Spleen (tissue), 11 donors: ENCODE data around the gene XRCC3. TPM values are rescaled to one million over a fixed set of nuclear protein-coding genes. Genes with fewer than 3 reads are reported as not detected.

Source experiments
- DNase-seq: peaks from one replicate; pipeline ENCODE4 v3.0.0-alpha.2; 2020
- H3K27ac ChIP-seq, 8 donors: fragments of 200-600 bp; sonication (generic) in 7 of 8; 1 replicate in 4 of 8; 2 replicates in 4 of 8; pipeline versions ENCODE4 v1.5.0 to v1.8.0; 2016 to 2021; ENCODE audit warnings: inconsistent platforms in 4 of 8, mild to moderate bottlenecking in 4 of 8, moderate library complexity in 1 of 8
- H3K27me3 ChIP-seq, 7 donors: fragments of 200-600 bp; sonication (generic) in 6 of 7; replicated peaks in 1 of 7; 1 replicate in 4 of 7; 2 replicates in 3 of 7; pipeline versions ENCODE4 v1.5.0 to v1.8.0; 2016 to 2021; ENCODE audit warnings: inconsistent platforms in 3 of 7, mild to moderate bottlenecking in 1 of 7
- H3K36me3 ChIP-seq, 6 donors: fragments of 200-600 bp; sonication (generic) in 5 of 6; 1 replicate in 4 of 6; 2 replicates in 2 of 6; pipeline versions ENCODE4 v1.5.0 to v1.8.0; 2016 to 2021; ENCODE audit warnings: inconsistent platforms in 2 of 6
- H3K4me1 ChIP-seq, 6 donors: fragments of 200-600 bp; sonication (generic) in 5 of 6; 1 replicate in 3 of 6; 2 replicates in 3 of 6; pipeline versions ENCODE4 v1.5.0 to v1.8.0; 2016 to 2021; ENCODE audit warnings: inconsistent platforms in 3 of 6
- H3K4me3 ChIP-seq, 8 donors: fragments of 200-600 bp; sonication (generic) in 7 of 8; 1 replicate in 4 of 8; 2 replicates in 4 of 8; pipeline versions ENCODE4 v1.5.0 to v1.8.0; 2016 to 2021; ENCODE audit warnings: inconsistent platforms in 4 of 8, mild to moderate bottlenecking in 4 of 8, moderate library complexity in 2 of 8
- H3K9me3 ChIP-seq, 8 donors: fragments of 200-600 bp; sonication (generic) in 7 of 8; 1 replicate in 4 of 8; 2 replicates in 4 of 8; pipeline versions ENCODE4 v1.5.0 to v1.8.0; 2016 to 2021; ENCODE audit warnings: inconsistent platforms in 4 of 8
- CTCF ChIP-seq, 11 experiments: fragments of 200-600 bp in 7 of 11; fragments of 450-650 bp in 4 of 11; sonication (generic) in 4 of 11; IDR thresholded peaks in 8 of 11; conservative IDR thresholded peaks in 3 of 11; 1 replicate in 7 of 11; 2 replicates in 4 of 11; pipeline versions ENCODE4 v1.4.0 to v1.8.0; 2016 to 2021; ENCODE audit warnings: antibody characterized with exemption in 11 of 11, inconsistent platforms in 4 of 11, mild to moderate bottlenecking in 1 of 11
- POLR2A ChIP-seq, 3 donors: fragments of 450-650 bp; IDR thresholded peaks; one replicate each; pipeline ENCODE4 v1.5.1; 2017; ENCODE audit warnings: antibody characterized with exemption in 3 of 3, mild to moderate bottlenecking in 1 of 3
- POLR2AphosphoS5 ChIP-seq, 3 donors: sonication (generic); formaldehyde crosslinking; IDR thresholded peaks; one replicate each; pipeline ENCODE4 v1.5.1; 2017; ENCODE audit warnings: antibody characterized with exemption in 3 of 3
- WGBS, 5 donors: extraction: QIAGEN DNeasy Blood & Tissue Kit in 3 of 5; methylation state at CpG; one replicate each; pipeline versions ENCODE4 v1.1.5 to v1.1.7; 2013 to 2018; 5-methylcytosine and 5-hydroxymethylcytosine counted together
- intact Hi-C: fragments of 100-400 bp; cut with DNase I; formaldehyde crosslinking; loops from one replicate; pipeline ENCODE4 v1.15.0; 2023; ENCODE audit warnings: low total_unique reads
- polyA plus RNA-seq, 3 donors: library from polyadenylated mRNA; stranded (reverse); fragments of 200-250 nt; gene quantifications; one replicate each; pipeline ENCODE4 v1.2.1, GENCODE V29; 2013
- total RNA-seq, 7 donors: library from RNA; depleted of rRNA in 3 of 7; stranded (reverse); fragments of >200 nt in 3 of 7; fragmentation: NEBNext Ultra II Directional in 4 of 7; extraction: Animal tissue kit (Norgen Biotek cat#: 25700) in 4 of 7; gene quantifications; one replicate each; pipeline versions ENCODE4 v1.1.0 to v1.2.1, GENCODE V29; 2016 to 2021
- donor health status: healthy with polysubstance abuse.
- donor health status: DM: no; HTN: no; CAD: no; lungs with moderate emphysema.
- donor health status: DM: no; HTN: no; CAD: no.
- donor health status: Bipolar disorder and iron deficiency.
- donor health status: healthy.
- donor health status: DM: no; HTN: no; CAD: no.
- donor health status: DM: yes; HTN: yes; CAD: no.

The XRCC3 gene
- total and polyA plus RNA-seq, 10 donors, result 5.9 to 20.4 (median 14.3) TPM

GRCh38 chr14:103688906-103689902 is 26.0 kb downstream of the XRCC3 start:
- 52 to 79% (median 65%) methylated on average over 16 of the region's 16 CpGs for WGBS, 5 donors
- intact Hi-C loops, result loop anchor here (10.0 kb wide), 1 partner anchor 114 kb away; no protein-coding TSS in a partner anchor
- Histone ChIP-seq H3K4me1 (peaks cover 24 to 87% (median 51%) of the 10 kb centered on the region in 6 donors), H3K36me3 (peaks cover 3 to 99% (median 62%) of the 10 kb centered on the region in 6 donors), H3K4me3 (peak overlapping the region in 1 of 8 donors; percentile 44), H3K9me3 (no peaks in the 10 kb centered on the region), H3K27me3 (no peaks in the 10 kb centered on the region), H3K27ac (peak overlapping the region in 7 of 8 donors; percentile 4 to 78 (median 72))
- TF ChIP-seq POLR2AphosphoS5 (IDR thresholded peaks at IDR 0.05) (peak in 2 of 3 donors; percentile 58 to 65), POLR2A (IDR thresholded peaks at IDR 0.05) (no peak)
- peak; percentile 84 for DNase-seq

GRCh38 chr14:103688441-103688840 is 26.8 kb downstream of the XRCC3 start:
- WGBS, 5 donors, result 86 to 97% (median 94%) methylated on average over 5 of the region's 5 CpGs
- no peak for DNase-seq
- Histone ChIP-seq H3K4me3 (no peak overlapping the region), H3K9me3 (no peaks in the 10 kb centered on the region), H3K36me3 (peaks cover 3 to 99% (median 61%) of the 10 kb centered on the region in 6 donors), H3K4me1 (peaks cover 24 to 80% (median 51%) of the 10 kb centered on the region in 6 donors), H3K27ac (peak overlapping the region in 6 of 8 donors; percentile 15 to 78 (median 73)), H3K27me3 (no peaks in the 10 kb centered on the region)
- intact Hi-C loops, result loop anchor here (10.0 kb wide), 1 partner anchor 114 kb away; no protein-coding TSS in a partner anchor
- TF ChIP-seq POLR2AphosphoS5 (IDR thresholded peaks at IDR 0.05) (no peak), POLR2A (IDR thresholded peaks at IDR 0.05) (no peak), CTCF (IDR thresholded peaks at IDR 0.05 in 8 of 11, conservative IDR thresholded peaks at IDR 0.05 in 3 of 11) (no peak)

GRCh38 chr14:103687712-103688111 is 27.5 kb downstream of the XRCC3 start:
- intact Hi-C loops, result loop anchor here (10.0 kb wide), 1 partner anchor 113 kb away; no protein-coding TSS in a partner anchor
- DNase-seq, result no peak

More at GRCh38 chr14:103687712-103688111, 27.5 kb downstream of the XRCC3 start:
- Histone ChIP-seq H3K4me3 (no peak overlapping the region), H3K27me3 (no peaks in the 10 kb centered on the region), H3K9me3 (no peaks in the 10 kb centered on the region), H3K4me1 (peaks cover 24 to 72% (median 47%) of the 10 kb centered on the region in 6 donors), H3K27ac (peak overlapping the region in 6 of 8 donors; percentile 11 to 78 (median 58)), H3K36me3 (peaks cover 6 to 99% (median 61%) of the 10 kb centered on the region in 6 donors)
- TF ChIP-seq POLR2AphosphoS5 (IDR thresholded peaks at IDR 0.05) (no peak), CTCF (IDR thresholded peaks at IDR 0.05 in 8 of 11, conservative IDR thresholded peaks at IDR 0.05 in 3 of 11) (no peak)
- WGBS, 5 donors, result 83 to 90% (median 90%) methylated on average over 4 of the region's 4 CpGs
